Measurements from ENCODE around the gene SIPA1. TPM values are rescaled to one million over a fixed set of nuclear protein-coding genes. Genes with fewer than 3 reads are reported as not detected.
A peak's percentile ranks its signal among the peaks of the same experiment; 100 is the strongest.

The SIPA1 gene
- total and polyA plus RNA-seq, 2 of the 13 experiments (the other 11 are each of a cell fraction or from before 2014, with no cell fraction given) = 5.8 to 7.7 TPM

DNA sequence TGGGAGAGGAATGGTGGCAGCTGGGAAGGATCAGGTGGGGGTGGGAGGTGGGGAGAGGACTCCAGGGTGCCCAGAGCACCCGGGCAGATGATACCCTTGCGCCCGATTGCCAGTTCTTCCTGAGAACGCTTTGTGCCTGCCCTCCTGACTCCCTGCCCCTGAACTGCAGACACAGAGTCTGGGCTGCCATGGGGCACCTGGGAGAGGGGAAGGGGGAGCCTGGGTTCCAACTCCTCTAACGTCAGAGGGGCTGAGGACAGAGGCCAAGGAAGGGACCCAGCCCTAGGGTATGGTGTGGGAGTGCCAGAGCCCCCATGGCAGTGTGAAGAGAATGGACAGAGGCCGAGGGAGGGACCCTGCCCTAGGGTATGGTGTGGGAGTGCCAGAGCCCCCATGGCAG is 41.4 kb upstream of the SIPA1 start (continued):
- TF ChIP-seq, protein P1, sequence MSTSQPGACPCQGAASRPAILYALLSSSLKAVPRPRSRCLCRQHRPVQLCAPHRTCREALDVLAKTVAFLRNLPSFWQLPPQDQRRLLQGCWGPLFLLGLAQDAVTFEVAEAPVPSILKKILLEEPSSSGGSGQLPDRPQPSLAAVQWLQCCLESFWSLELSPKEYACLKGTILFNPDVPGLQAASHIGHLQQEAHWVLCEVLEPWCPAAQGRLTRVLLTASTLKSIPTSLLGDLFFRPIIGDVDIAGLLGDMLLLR (CRISPR knock-in tag; IDR thresholded peaks at IDR 0.05) = no peak
- peak; percentile 88 for TF ChIP-seq AGO2 (optimal IDR thresholded peaks at IDR 0.05; ENCODE audit: low read depth, low read length)
- TF ChIP-seq XBP1 (CRISPR knock-in tag; IDR thresholded peaks at IDR 0.05) = no peak
- no peak for TF ChIP-seq ZNF768 (CRISPR knock-in tag; IDR thresholded peaks at IDR 0.05)
- TF ChIP-seq ZNF720 (CRISPR knock-in tag; IDR thresholded peaks at IDR 0.05) = no peak
- TF ChIP-seq, protein P2, sequence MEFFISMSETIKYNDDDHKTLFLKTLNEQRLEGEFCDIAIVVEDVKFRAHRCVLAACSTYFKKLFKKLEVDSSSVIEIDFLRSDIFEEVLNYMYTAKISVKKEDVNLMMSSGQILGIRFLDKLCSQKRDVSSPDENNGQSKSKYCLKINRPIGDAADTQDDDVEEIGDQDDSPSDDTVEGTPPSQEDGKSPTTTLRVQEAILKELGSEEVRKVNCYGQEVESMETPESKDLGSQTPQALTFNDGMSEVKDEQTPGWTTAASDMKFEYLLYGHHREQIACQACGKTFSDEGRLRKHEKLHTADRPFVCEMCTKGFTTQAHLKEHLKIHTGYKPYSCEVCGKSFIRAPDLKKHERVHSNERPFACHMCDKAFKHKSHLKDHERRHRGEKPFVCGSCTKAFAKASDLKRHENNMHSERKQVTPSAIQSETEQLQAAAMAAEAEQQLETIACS (CRISPR knock-in tag; IDR thresholded peaks at IDR 0.05) = no peak
- no peak for TF ChIP-seq TCF7L2 (IDR thresholded peaks at IDR 0.05; ENCODE audit: low read depth, low read length)
- no peak for TF ChIP-seq ZNF724P (CRISPR knock-in tag; IDR thresholded peaks at IDR 0.05; ENCODE audit: borderline replicate concordance)
- TF ChIP-seq MEIS1 (CRISPR knock-in tag; IDR thresholded peaks at IDR 0.05; ENCODE audit: borderline replicate concordance) = no peak

DNA sequence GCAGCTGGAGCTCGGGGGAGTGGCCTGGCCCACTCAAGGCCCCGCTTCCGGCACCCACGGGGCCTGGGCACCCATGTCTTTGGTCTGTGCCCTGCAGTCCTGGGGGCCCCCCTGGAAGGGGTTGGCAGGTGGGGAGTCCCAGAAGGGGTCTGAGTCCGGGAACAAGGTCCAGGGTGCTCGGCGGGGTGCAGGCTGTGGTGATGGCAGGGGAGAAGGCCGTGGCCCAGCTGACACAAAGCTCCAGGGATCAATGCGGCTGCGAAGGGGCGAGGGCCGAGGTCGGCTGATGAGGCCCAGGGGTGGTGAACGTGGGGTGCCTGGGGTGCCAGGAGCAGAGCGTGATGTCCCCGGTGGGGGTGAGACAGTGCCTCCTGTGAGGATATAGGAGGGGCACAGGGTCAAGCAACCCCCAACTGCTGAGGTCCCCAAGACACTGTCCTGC is 39.6 kb upstream of the SIPA1 start:
- H4K20me1 ChIP-seq (ENCODE audit: insufficient read depth, low read length) = 0 out of 2 replicates have a peak, but pooled peaks cover 3% of the 10 kb centered on the region
- no peak for DNase-seq (ENCODE audit: low spot score)
- no peak overlapping the region for H3K4me2 ChIP-seq (ENCODE audit: low read depth, low read length)
- no peak for FAIRE-seq
- peaks cover 14 to 21% of the 10 kb centered on the region in 2 experiments; a peak in 4 of 5 replicates for H3K36me3 ChIP-seq (replicated peaks in 1 of 2; ENCODE audit: control insufficient read depth in 1 of 2, insufficient read depth in 2 of 2, low read length in 2 of 2)
- H3K4me3 ChIP-seq (replicated peaks in 1 of 3; ENCODE audit: insufficient read depth in 1 of 3, low read depth in 2 of 3, low read length in 3 of 3) = no peak overlapping the region
- POLR2A ChIA-PET = interaction anchor here (0.7 to 1.2 kb wide), 4 partner anchors 12 to 65 kb away, joined by 3 read pairs; partner anchors contain the start of genes MAP3K11 and RELA
- no peaks in the 10 kb centered on the region for H3K9me3 ChIP-seq (ENCODE audit: low read length)
- BruUV-seq (replicated peaks) = no TSS peak
- H3K4me1 ChIP-seq (ENCODE audit: insufficient read depth, low read length) = no peaks in the 10 kb centered on the region
- ATAC-seq = no peak
- CTCF ChIA-PET (ENCODE audit: low intra/inter-chr PET ratio, low total read pairs) = no interaction called here
- no peaks in the 10 kb centered on the region for H3K27me3 ChIP-seq (ENCODE audit: control insufficient read depth in 1 of 2, insufficient read depth in 2 of 2, low read length in 2 of 2)
- H3K9ac ChIP-seq (ENCODE audit: insufficient read depth, low read depth, low read length) = no peak overlapping the region
- H3K79me2 ChIP-seq (ENCODE audit: insufficient read depth, low read length) = no peaks in the 10 kb centered on the region
- no peak overlapping the region for H2AFZ ChIP-seq (ENCODE audit: low read length)
- intact Hi-C loops (cut with micrococcal nuclease; ENCODE audit: unreplicated experiment) (no loop called here), in situ Hi-C loops (cut with HindIII; ENCODE audit: extremely low pct_ligation_motif_present, low pct_unique_long_range_greater_than_20kb) (no loop called here)
- TF ChIP-seq SOX5 (CRISPR knock-in tag; IDR thresholded peaks at IDR 0.05; ENCODE audit: borderline replicate concordance) (no peak), ZNF124 (CRISPR knock-in tag; IDR thresholded peaks at IDR 0.05) (no peak), RBFOX2 (IDR thresholded peaks at IDR 0.05; ENCODE audit: low read depth, low read length) (peak; percentile 68), AGO2 (optimal IDR thresholded peaks at IDR 0.05; ENCODE audit: low read depth, low read length) (peak; percentile 92)
- WGBS (ENCODE audit: low lambda C conversion rate) = 98% methylated on average over 12 of the region's 16 CpGs
- no peak overlapping the region for H3K27ac ChIP-seq (ENCODE audit: extremely low read length, insufficient read depth, low read length)
